Keratinocyte (primary cell): ENCODE measurements around the gene SMURF2.

Experiments
- EZH2 ChIP-seq: IDR thresholded peaks from one replicate; pipeline ENCODE4 v1.6.1; 2012; ENCODE audit warnings: inconsistent platforms, mild to moderate bottlenecking, low read length, moderate library complexity
- TF ChIP-seq, protein P1 (sequence below), 3 experiments: IDR thresholded peaks in 1 of 3; conservative IDR thresholded peaks in 1 of 3; optimal IDR thresholded peaks in 1 of 3; 2 replicates in 2 of 3; 3 replicates in 1 of 3; pipeline versions ENCODE3 to v1.5.1; 2011; ENCODE audit warnings: low read length in 3 of 3, mild to moderate bottlenecking in 3 of 3, moderate library complexity in 2 of 3, control low read depth in 1 of 3, inconsistent platforms in 1 of 3; ENCODE audit not compliant: insufficient read depth in 2 of 3; ENCODE audit errors: extremely low read depth in 1 of 3

DNA sequence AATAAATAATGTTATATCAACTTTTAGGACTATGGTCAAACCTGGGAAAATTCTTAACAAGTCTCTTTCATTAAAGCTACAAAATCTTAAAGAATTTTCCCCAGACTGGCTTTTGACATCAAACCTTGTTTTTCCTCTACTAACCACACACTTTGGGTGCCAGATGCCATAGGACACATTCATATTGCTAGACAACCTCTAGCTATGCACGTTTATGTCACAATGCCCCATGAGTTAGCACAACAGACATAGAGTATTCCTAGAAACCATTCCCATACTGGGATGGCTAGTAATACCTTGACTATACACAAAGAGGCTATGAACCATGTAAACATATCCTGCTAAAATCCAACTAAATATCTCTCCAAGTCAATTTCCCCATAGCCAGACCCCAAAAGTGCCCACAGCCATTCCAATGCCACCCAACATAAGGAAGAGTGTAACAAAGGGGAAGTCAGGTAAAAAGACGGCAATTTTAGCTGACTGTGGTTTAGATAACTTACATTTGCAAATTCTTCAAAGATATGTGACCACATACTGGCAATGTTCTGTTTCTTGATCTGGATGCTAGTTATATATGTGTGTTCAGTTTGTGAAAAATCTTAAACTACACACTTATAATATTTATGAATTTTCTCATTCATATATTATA is 23.4 kb downstream of the SMURF2 start:
- TF ChIP-seq, protein P1, sequence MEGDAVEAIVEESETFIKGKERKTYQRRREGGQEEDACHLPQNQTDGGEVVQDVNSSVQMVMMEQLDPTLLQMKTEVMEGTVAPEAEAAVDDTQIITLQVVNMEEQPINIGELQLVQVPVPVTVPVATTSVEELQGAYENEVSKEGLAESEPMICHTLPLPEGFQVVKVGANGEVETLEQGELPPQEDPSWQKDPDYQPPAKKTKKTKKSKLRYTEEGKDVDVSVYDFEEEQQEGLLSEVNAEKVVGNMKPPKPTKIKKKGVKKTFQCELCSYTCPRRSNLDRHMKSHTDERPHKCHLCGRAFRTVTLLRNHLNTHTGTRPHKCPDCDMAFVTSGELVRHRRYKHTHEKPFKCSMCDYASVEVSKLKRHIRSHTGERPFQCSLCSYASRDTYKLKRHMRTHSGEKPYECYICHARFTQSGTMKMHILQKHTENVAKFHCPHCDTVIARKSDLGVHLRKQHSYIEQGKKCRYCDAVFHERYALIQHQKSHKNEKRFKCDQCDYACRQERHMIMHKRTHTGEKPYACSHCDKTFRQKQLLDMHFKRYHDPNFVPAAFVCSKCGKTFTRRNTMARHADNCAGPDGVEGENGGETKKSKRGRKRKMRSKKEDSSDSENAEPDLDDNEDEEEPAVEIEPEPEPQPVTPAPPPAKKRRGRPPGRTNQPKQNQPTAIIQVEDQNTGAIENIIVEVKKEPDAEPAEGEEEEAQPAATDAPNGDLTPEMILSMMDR (optimal IDR thresholded peaks at IDR 0.05 in 1 of 3, IDR thresholded peaks at IDR 0.05 in 1 of 3, conservative IDR thresholded peaks at IDR 0.05 in 1 of 3; ENCODE audit: extremely low read depth in 1 of 3, insufficient read depth in 2 of 3, low read length in 3 of 3): no peak
- no peak for TF ChIP-seq EZH2
